K562 (cell line): ENCODE data around the gene MAP1A. TPM values are rescaled to one million over a fixed set of nuclear protein-coding genes. Genes with fewer than 3 reads are reported as not detected.

Experiments
- ATAC-seq: fragments of 200-7000 bp; cut with Tn5 transposase; 3 replicates; pipeline ENCODE4 v1.9.1; 2020; ENCODE audit warnings: moderate library complexity
- BruUV-seq: library from RNA; stranded (reverse); fragments of 400-500 nt; replicated peaks from 2 replicates; lab custom pipeline; 2021; lab: Mats Ljungman, UMichigan
- CTCF ChIA-PET: fragments of 300-600 bp; formaldehyde crosslinking; extraction: SDS; loops from one replicate; lab custom pipeline; 2021; ENCODE audit warnings: low intra/inter-chr PET ratio; lab: Yijun Ruan, JAX
- POLR2A ChIA-PET: fragments of 300-600, 350-650 bp; sonication (Branson Sonifier 250); formaldehyde crosslinking; extraction: SDS; loops from one replicate; lab custom pipeline; 2021; ENCODE audit warnings: antibody characterized with exemption, inconsistent platforms; lab: Yijun Ruan, JAX
- DNase-seq, 4 experiments: peaks; one replicate each; pipeline versions ENCODE4 v3.0.0 to v3.0.0-alpha.2; 2011 to 2018; ENCODE audit warnings: low spot score in 3 of 4, mixed read lengths in 3 of 4; ENCODE audit errors: extremely low read depth in 1 of 4
- FAIRE-seq: peaks from 2 replicates; lab custom pipeline; 2011; peaks lifted over from hg19 to GRCh38; lab: Jason Lieb, UNC
- H2AFZ ChIP-seq: 2 replicates; pipeline ENCODE4 v1.6.0; 2011; ENCODE audit warnings: low read depth, low read length, control low read depth, inconsistent platforms
- H3K27ac ChIP-seq: fragments of 200-600 bp; 3 replicates; pipeline ENCODE4 v1.8.0; 2011; ENCODE audit warnings: low read depth, mild to moderate bottlenecking, control low read depth, inconsistent platforms, low read length, moderate library complexity, mixed read lengths; ENCODE audit errors: extremely low read depth
- H3K27me3 ChIP-seq, 2 experiments: fragments of 300-600 bp in 1 of 2; 2 replicates in 1 of 2; 3 replicates in 1 of 2; pipeline versions ENCODE4 v1.6.0 to v1.8.0; 2011; ENCODE audit warnings: inconsistent platforms in 2 of 2, low read length in 2 of 2, mild to moderate bottlenecking in 1 of 2, mixed read lengths in 1 of 2, moderate library complexity in 1 of 2; ENCODE audit not compliant: control insufficient read depth in 2 of 2, insufficient read depth in 2 of 2
- H3K36me3 ChIP-seq: fragments of 300-600 bp; 3 replicates; pipeline ENCODE4 v1.8.0; 2011; ENCODE audit warnings: mild to moderate bottlenecking, low read length, inconsistent platforms; ENCODE audit not compliant: control insufficient read depth, insufficient read depth
- H3K4me1 ChIP-seq, 2 experiments: fragments of 200-600 bp in 1 of 2; replicated peaks in 1 of 2; 2 replicates in 1 of 2; 3 replicates in 1 of 2; pipeline versions ENCODE4 v1.5.1 to v1.8.0; 2011; ENCODE audit warnings: inconsistent platforms in 2 of 2, low read length in 2 of 2, mild to moderate bottlenecking in 1 of 2, mixed read lengths in 1 of 2, moderate library complexity in 1 of 2; ENCODE audit not compliant: control insufficient read depth in 2 of 2, insufficient read depth in 2 of 2
- H3K4me2 ChIP-seq: 2 replicates; pipeline ENCODE4 v1.6.1; 2011; ENCODE audit warnings: low read length, control low read depth, inconsistent platforms, mixed read lengths; ENCODE audit not compliant: insufficient read depth
- H3K4me3 ChIP-seq: fragments of 200-600 bp; sonication (generic), shearing (Covaris generic); 2 replicates; pipeline ENCODE4 v1.5.1; 2016; ENCODE audit warnings: control low read depth, inconsistent platforms
- H3K79me2 ChIP-seq: fragments of 200-600 bp; 3 replicates; pipeline ENCODE4 v1.8.0; 2011; ENCODE audit warnings: low read length, inconsistent platforms; ENCODE audit not compliant: control insufficient read depth, insufficient read depth
- H3K9ac ChIP-seq, 2 experiments: 2 replicates each; pipeline versions ENCODE4 v1.6.0 to v1.6.1; 2011; ENCODE audit warnings: low read depth in 2 of 2, low read length in 2 of 2, control low read depth in 1 of 2, inconsistent platforms in 1 of 2, mild to moderate bottlenecking in 1 of 2, mixed read lengths in 1 of 2; ENCODE audit not compliant: insufficient read depth in 1 of 2
- H3K9me1 ChIP-seq: one replicate; pipeline ENCODE4 v1.6.0; 2011; ENCODE audit warnings: inconsistent platforms, mild to moderate bottlenecking, low read length, moderate library complexity; ENCODE audit not compliant: control insufficient read depth, insufficient read depth
- H3K9me3 ChIP-seq: replicated peaks from 2 replicates; pipeline ENCODE4 v1.5.1; 2011; ENCODE audit warnings: low read depth, low read length, inconsistent platforms; ENCODE audit not compliant: control insufficient read depth, insufficient read depth
- H4K20me1 ChIP-seq: replicated peaks from 2 replicates; pipeline ENCODE4 v1.6.1; 2011; ENCODE audit warnings: low read length, inconsistent platforms, mixed read lengths; ENCODE audit not compliant: control insufficient read depth, insufficient read depth
- HNRNPH1 ChIP-seq: fragments of 200-400 bp; formaldehyde crosslinking; optimal IDR thresholded peaks from 2 replicates; pipeline ENCODE3; 2017; ENCODE audit warnings: low read depth, mild to moderate bottlenecking, low read length, moderate library complexity
- TAF15 ChIP-seq: fragments of 200-400 bp; formaldehyde crosslinking; IDR thresholded peaks from 2 replicates; pipeline ENCODE4 v1.6.1; 2017; ENCODE audit warnings: mild to moderate bottlenecking, low read depth, low read length, moderate library complexity
- whole genome bisulfite sequencing: fragments of 100-300 bp; shearing (Covaris generic); methylation state at CpG from one replicate; pipeline ENCODE4 v1.1.6; 2016; ENCODE audit warnings: low coverage, mixed read lengths; ENCODE audit not compliant: insufficient coverage; ENCODE audit errors: missing lambda C conversion rate; 5-methylcytosine and 5-hydroxymethylcytosine counted together
- in situ Hi-C: fragments of 300-500 bp; cut with MboI; formaldehyde crosslinking; loops from 4 replicates; pipeline ENCODE4 v1.15.0; 2018; ENCODE audit warnings: inconsistent platforms, mixed read lengths
- intact Hi-C: fragments of 100-400 bp; cut with micrococcal nuclease; formaldehyde crosslinking; loops from 2 replicates; pipeline ENCODE4 v1.14.2; 2022
- polyA plus RNA-seq, 8 experiments: library from polyadenylated mRNA; depleted of rRNA in 4 of 8; stranded (reverse) in 5 of 8; unstranded in 3 of 8; fragments of >200 nt; fragmentation: Nextera tagmentation in 2 of 8; fragmentation: Illumina TruSeq in 1 of 8; extraction: Ambion mirVana in 2 of 8; extraction: Trizol in 1 of 8; gene quantifications; 2 replicates each; pipeline versions ENCODE4 v1.2.1 to v1.2.3, GENCODE V29; 2011 to 2014; ENCODE audit warnings: inconsistent platforms in 1 of 8, missing spikeins in 1 of 8
- total RNA-seq, 7 experiments: library from RNA; depleted of rRNA in 6 of 7; stranded (reverse); fragments of >200 nt in 6 of 7; fragmentation: Illumina TruSeq in 2 of 7; extraction: Trizol in 2 of 7; gene quantifications; 2 replicates each; pipeline versions ENCODE4 v1.2.1 to v1.2.3, GENCODE V29; 2011 to 2021; ENCODE audit warnings: low replicate concordance in 1 of 7
- TF ChIP-seq, protein P1 (sequence below), 2 experiments: IDR thresholded peaks; 2 replicates each; pipeline ENCODE4 v1.6.1; 2012; ENCODE audit warnings: improper control_type of control experiment in 2 of 2, low read depth in 2 of 2, low read length in 2 of 2, borderline replicate concordance in 1 of 2
- TF ChIP-seq, protein P2 (sequence below): sonication (generic); formaldehyde crosslinking; IDR thresholded peaks from 2 replicates; pipeline ENCODE4 v1.8.0; 2023; ENCODE audit warnings: missing genetic modification reagents, mild to moderate bottlenecking, borderline replicate concordance
- TF ChIP-seq, protein P3 (sequence below): fragments of 450-650 bp; IDR thresholded peaks from 2 replicates; pipeline ENCODE4 v1.6.1; 2016; ENCODE audit warnings: low read depth

Gene MAP1A
- total and polyA plus RNA-seq, 9 of the 15 experiments (the other 6 are each of a cell fraction or from before 2014, with no cell fraction given), result 2.0 to 20.3 (median 7.3) TPM

DNA sequence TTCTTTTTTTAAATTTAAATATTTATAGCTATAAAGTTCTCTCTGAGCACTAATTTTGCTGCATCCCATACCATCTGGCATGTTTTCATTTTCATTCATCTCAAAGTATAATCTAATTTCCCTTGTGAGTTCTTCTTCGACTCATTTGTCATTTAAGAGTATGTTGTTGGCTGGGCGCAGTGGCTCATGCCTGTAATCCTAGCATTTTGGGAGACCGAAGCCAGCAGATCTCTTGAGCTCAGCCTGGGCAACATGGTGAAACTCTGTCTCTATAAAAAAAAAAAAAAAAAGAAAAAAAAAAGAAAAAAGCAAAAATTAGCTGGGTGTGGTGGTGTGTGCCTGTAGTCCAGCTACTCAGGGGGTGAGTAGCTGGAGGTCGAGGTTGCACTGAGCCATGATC is 34.8 kb downstream of the MAP1A start:
- no peak overlapping the region for H3K4me3 ChIP-seq
- FAIRE-seq, result no peak
- DNase-seq, result no peak
- ChIA-PET CTCF (no interaction called here), POLR2A (interaction anchor here (1.2 kb wide), 1 partner anchor 9 kb away, joined by 4 read pairs; no protein-coding TSS in a partner anchor)
- intact Hi-C loops (no loop called here), in situ Hi-C loops (no loop called here)
- H3K79me2 ChIP-seq, result no peaks in the 10 kb centered on the region
- no peaks in the 10 kb centered on the region for H3K4me1 ChIP-seq
- 90% methylated on average over 4 of the region's 4 CpGs for WGBS
- no peak overlapping the region for H2AFZ ChIP-seq
- no peaks in the 10 kb centered on the region; the same call in 1 of the 2 replicates for H4K20me1 ChIP-seq
- no TSS peak for BruUV-seq
- H3K9ac ChIP-seq, result no peak overlapping the region
- no peaks in the 10 kb centered on the region for H3K9me1 ChIP-seq
- H3K27me3 ChIP-seq, result no peaks in the 10 kb centered on the region
- H3K4me2 ChIP-seq, result no peak overlapping the region
- no peak overlapping the region for H3K27ac ChIP-seq
- H3K36me3 ChIP-seq, result peaks cover 5% of the 10 kb centered on the region; the same call in 1 of the 3 replicates
- no peaks in the 10 kb centered on the region for H3K9me3 ChIP-seq
- ATAC-seq, result no peak
- TF ChIP-seq TAF15 (no peak), HNRNPH1 (no peak)
- TF ChIP-seq, protein P1, sequence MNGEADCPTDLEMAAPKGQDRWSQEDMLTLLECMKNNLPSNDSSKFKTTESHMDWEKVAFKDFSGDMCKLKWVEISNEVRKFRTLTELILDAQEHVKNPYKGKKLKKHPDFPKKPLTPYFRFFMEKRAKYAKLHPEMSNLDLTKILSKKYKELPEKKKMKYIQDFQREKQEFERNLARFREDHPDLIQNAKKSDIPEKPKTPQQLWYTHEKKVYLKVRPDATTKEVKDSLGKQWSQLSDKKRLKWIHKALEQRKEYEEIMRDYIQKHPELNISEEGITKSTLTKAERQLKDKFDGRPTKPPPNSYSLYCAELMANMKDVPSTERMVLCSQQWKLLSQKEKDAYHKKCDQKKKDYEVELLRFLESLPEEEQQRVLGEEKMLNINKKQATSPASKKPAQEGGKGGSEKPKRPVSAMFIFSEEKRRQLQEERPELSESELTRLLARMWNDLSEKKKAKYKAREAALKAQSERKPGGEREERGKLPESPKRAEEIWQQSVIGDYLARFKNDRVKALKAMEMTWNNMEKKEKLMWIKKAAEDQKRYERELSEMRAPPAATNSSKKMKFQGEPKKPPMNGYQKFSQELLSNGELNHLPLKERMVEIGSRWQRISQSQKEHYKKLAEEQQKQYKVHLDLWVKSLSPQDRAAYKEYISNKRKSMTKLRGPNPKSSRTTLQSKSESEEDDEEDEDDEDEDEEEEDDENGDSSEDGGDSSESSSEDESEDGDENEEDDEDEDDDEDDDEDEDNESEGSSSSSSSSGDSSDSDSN (IDR thresholded peaks at IDR 0.05; ENCODE audit: borderline replicate concordance in 1 of 2, low read depth in 2 of 2, low read length in 2 of 2), result no peak
- TF ChIP-seq, protein P2, sequence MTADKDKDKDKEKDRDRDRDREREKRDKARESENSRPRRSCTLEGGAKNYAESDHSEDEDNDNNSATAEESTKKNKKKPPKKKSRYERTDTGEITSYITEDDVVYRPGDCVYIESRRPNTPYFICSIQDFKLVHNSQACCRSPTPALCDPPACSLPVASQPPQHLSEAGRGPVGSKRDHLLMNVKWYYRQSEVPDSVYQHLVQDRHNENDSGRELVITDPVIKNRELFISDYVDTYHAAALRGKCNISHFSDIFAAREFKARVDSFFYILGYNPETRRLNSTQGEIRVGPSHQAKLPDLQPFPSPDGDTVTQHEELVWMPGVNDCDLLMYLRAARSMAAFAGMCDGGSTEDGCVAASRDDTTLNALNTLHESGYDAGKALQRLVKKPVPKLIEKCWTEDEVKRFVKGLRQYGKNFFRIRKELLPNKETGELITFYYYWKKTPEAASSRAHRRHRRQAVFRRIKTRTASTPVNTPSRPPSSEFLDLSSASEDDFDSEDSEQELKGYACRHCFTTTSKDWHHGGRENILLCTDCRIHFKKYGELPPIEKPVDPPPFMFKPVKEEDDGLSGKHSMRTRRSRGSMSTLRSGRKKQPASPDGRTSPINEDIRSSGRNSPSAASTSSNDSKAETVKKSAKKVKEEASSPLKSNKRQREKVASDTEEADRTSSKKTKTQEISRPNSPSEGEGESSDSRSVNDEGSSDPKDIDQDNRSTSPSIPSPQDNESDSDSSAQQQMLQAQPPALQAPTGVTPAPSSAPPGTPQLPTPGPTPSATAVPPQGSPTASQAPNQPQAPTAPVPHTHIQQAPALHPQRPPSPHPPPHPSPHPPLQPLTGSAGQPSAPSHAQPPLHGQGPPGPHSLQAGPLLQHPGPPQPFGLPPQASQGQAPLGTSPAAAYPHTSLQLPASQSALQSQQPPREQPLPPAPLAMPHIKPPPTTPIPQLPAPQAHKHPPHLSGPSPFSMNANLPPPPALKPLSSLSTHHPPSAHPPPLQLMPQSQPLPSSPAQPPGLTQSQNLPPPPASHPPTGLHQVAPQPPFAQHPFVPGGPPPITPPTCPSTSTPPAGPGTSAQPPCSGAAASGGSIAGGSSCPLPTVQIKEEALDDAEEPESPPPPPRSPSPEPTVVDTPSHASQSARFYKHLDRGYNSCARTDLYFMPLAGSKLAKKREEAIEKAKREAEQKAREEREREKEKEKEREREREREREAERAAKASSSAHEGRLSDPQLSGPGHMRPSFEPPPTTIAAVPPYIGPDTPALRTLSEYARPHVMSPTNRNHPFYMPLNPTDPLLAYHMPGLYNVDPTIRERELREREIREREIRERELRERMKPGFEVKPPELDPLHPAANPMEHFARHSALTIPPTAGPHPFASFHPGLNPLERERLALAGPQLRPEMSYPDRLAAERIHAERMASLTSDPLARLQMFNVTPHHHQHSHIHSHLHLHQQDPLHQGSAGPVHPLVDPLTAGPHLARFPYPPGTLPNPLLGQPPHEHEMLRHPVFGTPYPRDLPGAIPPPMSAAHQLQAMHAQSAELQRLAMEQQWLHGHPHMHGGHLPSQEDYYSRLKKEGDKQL (CRISPR knock-in tag), result no peak
- TF ChIP-seq, protein P3, sequence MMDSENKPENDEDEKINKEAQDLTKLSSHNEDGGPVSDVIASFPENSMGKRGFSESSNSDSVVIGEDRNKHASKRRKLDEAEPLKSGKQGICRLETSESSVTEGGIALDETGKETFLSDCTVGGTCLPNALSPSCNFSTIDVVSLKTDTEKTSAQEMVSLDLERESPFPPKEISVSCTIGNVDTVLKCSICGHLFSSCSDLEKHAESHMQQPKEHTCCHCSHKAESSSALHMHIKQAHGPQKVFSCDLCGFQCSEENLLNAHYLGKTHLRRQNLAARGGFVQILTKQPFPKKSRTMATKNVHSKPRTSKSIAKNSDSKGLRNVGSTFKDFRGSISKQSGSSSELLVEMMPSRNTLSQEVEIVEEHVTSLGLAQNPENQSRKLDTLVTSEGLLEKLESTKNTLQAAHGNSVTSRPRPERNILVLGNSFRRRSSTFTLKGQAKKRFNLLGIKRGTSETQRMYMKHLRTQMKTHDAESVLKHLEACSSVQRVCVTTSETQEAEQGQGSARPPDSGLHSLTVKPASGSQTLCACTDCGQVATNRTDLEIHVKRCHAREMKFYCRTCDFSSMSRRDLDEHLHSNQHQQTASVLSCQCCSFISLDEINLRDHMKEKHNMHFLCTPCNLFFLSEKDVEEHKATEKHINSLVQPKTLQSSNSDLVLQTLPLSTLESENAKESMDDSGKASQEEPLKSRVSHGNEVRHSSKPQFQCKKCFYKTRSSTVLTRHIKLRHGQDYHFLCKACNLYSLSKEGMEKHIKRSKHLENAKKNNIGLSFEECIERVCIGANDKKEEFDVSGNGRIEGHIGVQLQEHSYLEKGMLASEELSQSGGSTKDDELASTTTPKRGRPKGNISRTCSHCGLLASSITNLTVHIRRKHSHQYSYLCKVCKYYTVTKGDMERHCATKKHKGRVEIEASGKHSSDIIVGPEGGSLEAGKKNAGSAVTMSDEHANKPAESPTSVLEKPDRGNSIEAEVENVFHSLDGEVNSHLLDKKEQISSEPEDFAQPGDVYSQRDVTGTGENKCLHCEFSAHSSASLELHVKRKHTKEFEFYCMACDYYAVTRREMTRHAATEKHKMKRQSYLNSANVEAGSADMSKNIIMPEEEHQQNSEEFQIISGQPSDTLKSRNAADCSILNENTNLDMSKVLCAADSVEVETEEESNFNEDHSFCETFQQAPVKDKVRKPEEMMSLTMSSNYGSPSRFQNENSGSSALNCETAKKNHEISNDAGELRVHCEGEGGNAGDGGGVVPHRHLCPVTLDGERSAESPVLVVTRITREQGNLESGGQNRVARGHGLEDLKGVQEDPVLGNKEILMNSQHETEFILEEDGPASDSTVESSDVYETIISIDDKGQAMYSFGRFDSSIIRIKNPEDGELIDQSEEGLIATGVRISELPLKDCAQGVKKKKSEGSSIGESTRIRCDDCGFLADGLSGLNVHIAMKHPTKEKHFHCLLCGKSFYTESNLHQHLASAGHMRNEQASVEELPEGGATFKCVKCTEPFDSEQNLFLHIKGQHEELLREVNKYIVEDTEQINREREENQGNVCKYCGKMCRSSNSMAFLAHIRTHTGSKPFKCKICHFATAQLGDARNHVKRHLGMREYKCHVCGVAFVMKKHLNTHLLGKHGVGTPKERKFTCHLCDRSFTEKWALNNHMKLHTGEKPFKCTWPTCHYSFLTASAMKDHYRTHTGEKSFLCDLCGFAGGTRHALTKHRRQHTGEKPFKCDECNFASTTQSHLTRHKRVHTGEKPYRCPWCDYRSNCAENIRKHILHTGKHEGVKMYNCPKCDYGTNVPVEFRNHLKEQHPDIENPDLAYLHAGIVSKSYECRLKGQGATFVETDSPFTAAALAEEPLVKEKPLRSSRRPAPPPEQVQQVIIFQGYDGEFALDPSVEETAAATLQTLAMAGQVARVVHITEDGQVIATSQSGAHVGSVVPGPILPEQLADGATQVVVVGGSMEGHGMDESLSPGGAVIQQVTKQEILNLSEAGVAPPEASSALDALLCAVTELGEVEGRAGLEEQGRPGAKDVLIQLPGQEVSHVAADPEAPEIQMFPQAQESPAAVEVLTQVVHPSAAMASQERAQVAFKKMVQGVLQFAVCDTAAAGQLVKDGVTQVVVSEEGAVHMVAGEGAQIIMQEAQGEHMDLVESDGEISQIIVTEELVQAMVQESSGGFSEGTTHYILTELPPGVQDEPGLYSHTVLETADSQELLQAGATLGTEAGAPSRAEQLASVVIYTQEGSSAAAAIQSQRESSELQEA, result no peak
